Immature natural killer cell (primary cell): ENCODE results near the gene IL3RA. TPM values are rescaled to one million over a fixed set of nuclear protein-coding genes. Genes with fewer than 3 reads are reported as not detected.

Experiments
- DNase-seq, 3 donors: peaks; one replicate each; pipeline ENCODE4 v3.0.0; 2022; ENCODE audit warnings: mixed read lengths in 1 of 3
- H3K27ac Mint-ChIP-seq, 6 donors: one replicate each; pipeline ENCODE4 v1.8.0; 2020; ENCODE audit warnings: mixed read lengths in 6 of 6, mild to moderate bottlenecking in 5 of 6, inconsistent platforms in 4 of 6, moderate library complexity in 3 of 6
- H3K27me3 Mint-ChIP-seq, 3 donors: one replicate each; pipeline ENCODE4 v1.8.0; 2020 to 2021; ENCODE audit warnings: low read depth in 3 of 3, mild to moderate bottlenecking in 3 of 3, mixed read lengths in 3 of 3, moderate library complexity in 3 of 3, inconsistent platforms in 1 of 3
- H3K36me3 Mint-ChIP-seq, 3 donors: one replicate each; pipeline ENCODE4 v1.8.0; 2020; ENCODE audit warnings: mixed read lengths in 3 of 3, inconsistent platforms in 2 of 3, mild to moderate bottlenecking in 2 of 3
- H3K4me1 Mint-ChIP-seq, 2 donors: one replicate each; pipeline ENCODE4 v1.8.0; 2020; ENCODE audit warnings: inconsistent platforms in 2 of 2, mild to moderate bottlenecking in 2 of 2, mixed read lengths in 2 of 2, moderate library complexity in 1 of 2
- H3K4me3 Mint-ChIP-seq, 5 donors: one replicate each; pipeline ENCODE4 v1.8.0; 2020; ENCODE audit warnings: mild to moderate bottlenecking in 5 of 5, mixed read lengths in 5 of 5, inconsistent platforms in 3 of 5, moderate library complexity in 3 of 5
- H3K9me3 Mint-ChIP-seq, 6 donors: one replicate each; pipeline ENCODE4 v1.8.0; 2020; ENCODE audit warnings: mild to moderate bottlenecking in 6 of 6, mixed read lengths in 6 of 6, inconsistent platforms in 4 of 6, moderate library complexity in 3 of 6
- polyA plus RNA-seq, 3 donors: library from polyadenylated mRNA; unstranded; fragments of 300-500 nt; fragmentation: Illumina TruSeq; gene quantifications; one replicate each; pipeline ENCODE4 v1.2.3, GENCODE V29; 2021

IL3RA gene
- polyA plus RNA-seq, 3 donors from 2014 or later = 0.79 to 5.0 (median 1.5) TPM

- H3K4me3 Mint-ChIP-seq = no peak overlapping the region
- no peak for DNase-seq
- H3K4me1 Mint-ChIP-seq = peaks cover 0 to 1% of the 10 kb centered on the region in 2 donors
- no peaks in the 10 kb centered on the region for H3K9me3 Mint-ChIP-seq
- H3K36me3 Mint-ChIP-seq = no peaks in the 10 kb centered on the region
- H3K27me3 Mint-ChIP-seq = peaks cover 2 to 9% (median 5%) of the 10 kb centered on the region in 3 donors
- no peak overlapping the region for H3K27ac Mint-ChIP-seq
Measured at GRCh38 chrX:1378306-1378759, 41.7 kb downstream of the IL3RA start.

DNA sequence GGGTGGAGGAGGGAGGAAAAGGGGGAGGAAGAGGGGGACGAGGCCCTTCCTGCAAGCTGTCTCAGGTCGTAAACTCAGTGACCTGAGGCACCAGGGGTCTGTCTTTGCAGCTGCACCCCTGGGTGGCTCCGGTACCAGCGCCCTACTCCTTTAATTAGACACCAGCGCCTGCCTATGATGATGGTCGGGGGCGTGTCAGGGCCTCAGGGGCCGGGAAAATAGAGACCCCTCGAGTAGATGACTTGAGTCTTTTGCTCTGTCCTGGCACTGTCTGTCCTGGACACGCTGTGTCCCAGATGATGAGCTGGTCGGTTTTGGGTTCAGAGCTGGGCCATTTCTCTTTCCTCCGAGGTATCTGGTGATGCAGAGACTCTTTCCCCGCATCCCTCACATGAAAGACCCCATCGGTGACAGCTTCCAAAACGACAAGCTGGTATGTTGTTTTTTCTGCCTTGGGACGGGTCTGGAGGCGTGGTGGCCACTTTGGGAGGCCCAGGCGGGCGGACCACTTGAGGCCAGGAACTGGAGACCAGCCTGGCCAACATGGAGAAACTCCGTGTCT, 44.2 kb downstream of the IL3RA start:
- Mint-ChIP-seq H3K27ac (peak overlapping the region in 1 of 6 donors; percentile 17), H3K36me3 (peaks cover 0 to 11% (median 3%) of the 10 kb centered on the region in 3 donors)
- DNase-seq = no peak

GRCh38 chrX:1384658-1385252, 48.2 kb downstream of the IL3RA start:
- Mint-ChIP-seq H3K27me3 (peaks cover 2 to 21% (median 11%) of the 10 kb centered on the region in 3 donors), H3K9me3 (no peaks in the 10 kb centered on the region), H3K27ac (peak overlapping the region in 1 of 6 donors; percentile 40), H3K4me3 (no peak overlapping the region), H3K36me3 (peaks cover 8 to 28% (median 18%) of the 10 kb centered on the region in 3 donors), H3K4me1 (peaks cover 19 to 21% of the 10 kb centered on the region in 2 donors)
- DNase-seq = no peak

More for the DNA sequence above, 44.2 kb downstream of the IL3RA start:
- no peak overlapping the region for H3K4me3 Mint-ChIP-seq
- peaks cover 0 to 1% of the 10 kb centered on the region in 2 donors for H3K4me1 Mint-ChIP-seq
- peaks cover 2 to 13% (median 8%) of the 10 kb centered on the region in 3 donors for H3K27me3 Mint-ChIP-seq
- H3K9me3 Mint-ChIP-seq = no peaks in the 10 kb centered on the region

DNA sequence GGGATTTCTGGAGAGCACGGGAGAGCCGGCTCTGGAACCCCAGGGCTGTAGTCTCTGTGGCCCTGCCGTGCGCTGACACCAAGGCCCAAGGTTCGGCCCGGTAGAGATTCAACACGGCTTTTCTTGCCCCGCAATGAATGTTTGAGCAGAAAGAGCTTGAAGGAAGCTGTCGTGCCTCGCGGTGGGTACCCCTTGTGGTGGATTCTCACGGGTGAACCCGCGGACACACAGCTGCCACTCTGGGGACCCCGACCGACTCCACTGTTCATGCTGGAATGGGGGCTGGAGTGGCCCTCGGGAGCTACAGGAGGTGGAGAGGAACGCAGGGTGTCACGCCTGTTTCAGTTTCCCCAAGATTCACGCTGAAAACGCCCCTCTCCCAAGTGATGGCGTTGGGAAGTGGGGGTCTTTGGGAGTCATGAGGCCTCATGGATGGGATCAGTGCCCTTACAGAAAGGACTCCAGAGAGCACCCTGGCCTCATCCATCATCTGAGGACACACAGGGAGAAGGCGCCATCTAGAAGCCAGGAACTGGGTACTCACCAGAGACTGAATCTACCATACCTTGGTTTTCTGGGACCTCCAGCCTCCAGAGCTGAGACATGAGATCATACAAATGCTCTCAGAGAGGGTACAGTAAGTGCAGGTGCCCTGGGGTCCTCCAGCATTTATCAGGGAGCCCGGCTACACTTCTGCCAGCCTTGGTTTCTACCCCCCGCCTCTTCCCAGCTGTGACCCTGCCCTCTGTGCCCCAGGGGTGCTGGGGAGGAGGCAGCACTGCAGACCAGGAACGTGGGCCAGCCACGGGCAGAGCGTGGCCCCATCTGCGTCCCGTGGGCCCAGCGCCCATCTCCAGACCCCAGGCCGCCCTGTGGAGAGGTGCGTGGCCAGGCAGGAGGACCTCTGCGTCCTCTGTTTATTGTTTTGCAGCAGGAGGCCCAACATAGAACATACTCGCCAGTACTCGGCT, 49.0 kb downstream of the IL3RA start:
- DNase-seq = no peak
- Mint-ChIP-seq H3K4me1 (peaks cover 19 to 26% of the 10 kb centered on the region in 2 donors), H3K36me3 (peaks cover 8 to 28% (median 18%) of the 10 kb centered on the region in 3 donors), H3K9me3 (no peaks in the 10 kb centered on the region), H3K27me3 (peaks cover 2 to 23% (median 9%) of the 10 kb centered on the region in 3 donors), H3K27ac (peak overlapping the region in 1 of 6 donors; percentile 40), H3K4me3 (no peak overlapping the region)

DNA sequence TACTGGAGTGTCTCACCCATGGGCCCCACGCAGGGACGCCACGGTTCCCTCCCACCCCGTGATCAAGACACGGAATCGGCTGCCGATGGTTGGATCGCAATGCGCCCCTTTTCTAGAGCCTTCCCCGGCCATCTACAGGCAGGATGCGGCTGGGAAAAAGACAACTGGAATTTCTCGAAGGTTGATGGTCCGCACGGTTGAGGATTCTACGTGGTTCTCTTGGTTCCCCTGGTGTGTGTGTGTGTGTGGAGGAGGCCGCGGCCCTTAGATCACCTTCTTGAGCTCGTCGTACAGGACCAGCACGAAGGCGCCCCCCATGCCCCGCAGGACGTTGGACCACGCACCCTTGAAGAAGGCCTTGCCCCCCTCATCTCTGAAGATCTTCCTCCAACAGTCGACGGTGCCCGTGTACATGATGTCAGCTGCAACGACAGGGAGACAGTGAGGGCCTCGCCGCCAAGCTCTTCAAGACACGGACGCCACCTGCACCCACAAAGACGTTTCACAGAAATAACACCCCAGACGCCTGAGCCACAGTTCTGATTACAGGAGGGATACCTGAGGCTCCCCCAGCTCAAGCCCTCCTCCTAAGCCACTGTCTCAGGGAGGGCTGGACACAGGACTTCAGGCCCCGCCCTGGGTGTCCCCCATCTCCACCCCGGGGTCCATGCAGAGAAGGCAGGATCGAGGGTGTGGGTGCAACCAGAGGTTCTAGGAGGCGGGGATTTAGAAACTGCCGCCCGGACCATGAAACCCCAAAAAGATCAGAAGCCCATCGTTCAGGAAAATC, 49.9 kb downstream of the IL3RA start:
- H3K36me3 Mint-ChIP-seq = peaks cover 8 to 28% (median 18%) of the 10 kb centered on the region in 3 donors

GRCh38 chrX:1387141-1387776, 50.7 kb downstream of the IL3RA start:
- H3K27me3 Mint-ChIP-seq = peaks cover 13 to 28% (median 14%) of the 10 kb centered on the region in 3 donors
- H3K9me3 Mint-ChIP-seq = no peaks in the 10 kb centered on the region
- no peak for DNase-seq
- no peak overlapping the region for H3K4me3 Mint-ChIP-seq
- no peak overlapping the region for H3K27ac Mint-ChIP-seq
- peaks cover 8 to 28% (median 18%) of the 10 kb centered on the region in 3 donors for H3K36me3 Mint-ChIP-seq
- peaks cover 28 to 34% of the 10 kb centered on the region in 2 donors for H3K4me1 Mint-ChIP-seq

More for the DNA sequence above, 49.9 kb downstream of the IL3RA start:
- DNase-seq = no peak
- Mint-ChIP-seq H3K4me1 (peaks cover 28 to 35% of the 10 kb centered on the region in 2 donors), H3K4me3 (no peak overlapping the region), H3K27ac (peak overlapping the region in 1 of 6 donors; percentile 19), H3K27me3 (peaks cover 9 to 24% (median 9%) of the 10 kb centered on the region in 3 donors), H3K9me3 (no peaks in the 10 kb centered on the region)

DNA sequence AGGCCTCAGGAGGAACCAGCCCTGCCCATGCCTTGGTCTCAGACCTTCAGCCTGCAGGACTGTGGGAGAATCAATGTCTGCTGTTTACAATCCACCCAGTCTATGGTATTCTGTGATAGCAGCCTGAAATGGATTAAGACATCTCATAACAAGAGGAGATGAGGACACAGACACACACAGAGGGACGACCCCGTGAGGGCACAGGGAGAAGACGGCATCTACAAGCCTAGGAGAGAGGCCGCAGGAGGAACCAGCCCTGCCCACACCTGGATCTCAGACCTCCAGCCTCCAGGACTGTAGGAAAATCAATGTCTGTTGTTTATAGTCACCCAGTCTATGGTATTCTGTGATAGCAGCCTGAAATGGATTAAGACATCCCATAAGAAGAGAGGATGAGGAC, 52.1 kb downstream of the IL3RA start:
- Mint-ChIP-seq H3K27me3 (peaks cover 13 to 23% (median 18%) of the 10 kb centered on the region in 3 donors), H3K27ac (peak overlapping the region in 1 of 6 donors; percentile 29), H3K4me3 (peak overlapping the region; percentile 20 to 64 (median 43)), H3K36me3 (peaks cover 8 to 28% (median 18%) of the 10 kb centered on the region in 3 donors), H3K9me3 (no peaks in the 10 kb centered on the region), H3K4me1 (peaks cover 35 to 36% of the 10 kb centered on the region in 2 donors)
- DNase-seq = no peak

- H3K27me3 Mint-ChIP-seq = peaks cover 13 to 23% (median 15%) of the 10 kb centered on the region in 3 donors
- no peaks in the 10 kb centered on the region for H3K9me3 Mint-ChIP-seq
- H3K4me3 Mint-ChIP-seq = peak overlapping the region in 3 of 5 donors; percentile 43 to 64 (median 63)
- peaks cover 36 to 39% of the 10 kb centered on the region in 2 donors for H3K4me1 Mint-ChIP-seq
- H3K27ac Mint-ChIP-seq = no peak overlapping the region
- peaks cover 8 to 28% (median 18%) of the 10 kb centered on the region in 3 donors for H3K36me3 Mint-ChIP-seq
- DNase-seq = no peak
Measured at GRCh38 chrX:1389181-1389992, 52.8 kb downstream of the IL3RA start.

DNA sequence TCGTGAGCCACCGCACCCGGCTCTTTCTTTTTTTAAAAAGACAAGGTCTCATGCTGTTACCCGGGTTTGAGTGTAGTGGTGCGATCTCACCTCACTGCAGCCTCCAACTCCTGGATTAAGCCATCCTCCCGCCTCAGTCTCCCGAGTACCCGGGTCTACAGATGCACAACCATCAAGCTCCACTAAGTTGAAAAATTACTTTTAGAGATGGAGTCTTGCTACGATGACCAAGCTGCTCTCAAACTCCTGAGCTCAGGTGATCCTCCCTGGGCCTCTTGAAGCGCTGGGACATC, 53.4 kb downstream of the IL3RA start:
- Mint-ChIP-seq H3K27me3 (peaks cover 13 to 23% (median 15%) of the 10 kb centered on the region in 3 donors), H3K4me3 (peak overlapping the region in 3 of 5 donors; percentile 58 to 65 (median 63)), H3K27ac (no peak overlapping the region), H3K36me3 (peaks cover 8 to 23% (median 18%) of the 10 kb centered on the region in 3 donors), H3K4me1 (peaks cover 38 to 39% of the 10 kb centered on the region in 2 donors), H3K9me3 (no peaks in the 10 kb centered on the region)
- DNase-seq = no peak

DNA sequence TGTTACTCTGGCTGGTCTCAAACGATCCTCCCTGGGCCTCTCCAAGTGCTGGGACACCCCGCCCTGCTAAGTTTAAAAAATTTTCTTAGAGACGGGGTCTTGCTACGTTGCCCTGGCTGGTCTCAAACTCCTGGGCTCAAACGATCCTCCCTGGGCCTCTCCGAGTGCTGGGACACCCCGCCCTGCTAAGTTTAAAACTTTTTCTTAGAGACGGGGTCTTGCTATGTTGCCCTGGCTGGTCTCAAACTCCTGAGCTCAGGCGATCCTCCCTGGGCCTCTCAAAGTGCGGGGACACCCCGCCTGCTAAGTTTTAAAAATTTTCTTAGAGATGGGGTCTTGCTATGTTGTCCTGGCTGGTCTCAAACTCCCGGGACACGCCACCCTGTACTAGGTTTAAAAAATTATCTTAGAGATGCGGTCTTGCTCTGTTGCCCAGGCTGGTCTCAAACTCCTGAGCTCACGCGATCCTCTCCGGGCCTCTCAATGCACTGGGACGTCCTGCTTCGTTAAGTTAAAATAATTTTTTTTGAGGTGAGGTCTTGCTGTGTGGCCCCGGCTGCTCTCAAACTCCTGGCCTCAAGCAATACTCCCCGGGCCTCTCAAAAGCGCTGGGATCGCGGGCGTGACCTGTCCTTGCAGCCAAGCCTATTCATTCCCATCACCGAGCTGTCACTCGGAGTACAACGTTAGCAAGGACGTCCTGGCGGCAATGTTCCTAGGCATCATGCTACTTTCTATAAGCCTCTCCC, 54.2 kb downstream of the IL3RA start:
- Mint-ChIP-seq H3K27me3 (peaks cover 13 to 22% (median 16%) of the 10 kb centered on the region in 3 donors), H3K36me3 (peaks cover 8 to 17% (median 15%) of the 10 kb centered on the region in 3 donors), H3K4me3 (peak overlapping the region; percentile 86 to 94 (median 91)), H3K9me3 (peaks cover 0 to 1% (median 0%) of the 10 kb centered on the region in 6 donors), H3K27ac (peak overlapping the region in 5 of 6 donors; percentile 49 to 90 (median 86)), H3K4me1 (peaks cover 39 to 41% of the 10 kb centered on the region in 2 donors)
- DNase-seq = no peak

DNA sequence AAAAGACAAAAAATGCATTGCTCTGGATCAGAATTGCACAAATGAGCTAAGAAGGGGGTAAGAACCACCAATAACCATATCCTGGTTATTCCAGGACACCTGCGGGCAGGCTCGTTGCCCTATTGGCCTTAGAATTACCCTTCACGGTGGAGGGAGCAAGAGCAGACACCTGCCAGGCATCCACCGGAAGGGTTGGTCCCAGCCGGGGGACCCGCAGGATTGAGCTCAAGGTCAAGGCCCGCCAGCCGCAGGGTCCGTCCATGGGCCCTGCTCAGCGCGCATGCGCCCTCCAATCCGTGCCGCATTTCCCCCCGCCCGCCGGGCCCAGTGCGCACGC, 54.8 kb downstream of the IL3RA start:
- DNase-seq = peak in 1 of 3 donors; percentile 94
- Mint-ChIP-seq H3K4me3 (peak overlapping the region; percentile 86 to 94 (median 91)), H3K9me3 (peaks cover 0 to 1% (median 0%) of the 10 kb centered on the region in 6 donors), H3K4me1 (peaks cover 39 to 44% of the 10 kb centered on the region in 2 donors), H3K27ac (peak overlapping the region in 5 of 6 donors; percentile 77 to 90 (median 86)), H3K27me3 (peaks cover 13 to 21% (median 14%) of the 10 kb centered on the region in 3 donors), H3K36me3 (peaks cover 8 to 17% (median 13%) of the 10 kb centered on the region in 3 donors)
